GM23338 (cell line): Measurements from ENCODE around the gene NAPSA.

Experiments used
- CREB1 ChIP-seq: fragments of 250-450 bp; sonication (Bioruptor Pico); IDR thresholded peaks from 2 replicates; pipeline ENCODE4 v1.5.0; 2020; ENCODE audit warnings: low read depth, mild to moderate bottlenecking, moderate library complexity
- EZH2 ChIP-seq: fragments of 200-600 bp; sonication (generic); IDR thresholded peaks from one replicate; pipeline ENCODE4 v1.8.0; 2017; ENCODE audit warnings: antibody characterized with exemption, mild to moderate bottlenecking, low read depth; ENCODE audit not compliant: unreplicated experiment
- EZH2phosphoT487 ChIP-seq: fragments of 200-600 bp; sonication (generic); IDR thresholded peaks from one replicate; pipeline ENCODE4 v1.8.1; 2018; ENCODE audit warnings: antibody characterized with exemption; ENCODE audit not compliant: unreplicated experiment
- JUNB ChIP-seq: IDR thresholded peaks from one replicate; pipeline ENCODE4 v1.6.1; 2016; ENCODE audit warnings: antibody characterized with exemption; ENCODE audit not compliant: unreplicated experiment
- NANOG ChIP-seq: IDR thresholded peaks from 2 replicates; pipeline ENCODE4 v1.6.1; 2016; ENCODE audit warnings: antibody characterized with exemption, borderline replicate concordance
- POLR2AphosphoS5 ChIP-seq: IDR thresholded peaks from 2 replicates; pipeline ENCODE4 v1.6.1; 2016; ENCODE audit warnings: antibody characterized with exemption, low read depth
- STAT1 ChIP-seq: IDR thresholded peaks from one replicate; pipeline ENCODE4 v1.6.1; 2016; ENCODE audit warnings: antibody characterized with exemption; ENCODE audit not compliant: unreplicated experiment
- ZNF114 ChIP-seq: fragments of 250-450 bp; sonication (Bioruptor Pico); IDR thresholded peaks from 2 replicates; pipeline ENCODE4 v1.5.0; 2020; ENCODE audit warnings: mild to moderate bottlenecking, moderate library complexity
- TF ChIP-seq, protein P1 (sequence below), 2 experiments: fragments of 200-600 bp in 1 of 2; sonication (generic) in 1 of 2; conservative IDR thresholded peaks; 2 replicates each; pipeline versions ENCODE4 v1.5.1 to v1.6.1; 2016 to 2017; ENCODE audit warnings: antibody characterized with exemption in 2 of 2, low read depth in 2 of 2, mild to moderate bottlenecking in 2 of 2, moderate library complexity in 1 of 2
- TF ChIP-seq, protein P2 (sequence below): IDR thresholded peaks from one replicate; pipeline ENCODE4 v1.6.1; 2018; ENCODE audit warnings: antibody characterized with exemption; ENCODE audit not compliant: unreplicated experiment
- TF ChIP-seq, protein P3 (sequence below): IDR thresholded peaks from 2 replicates; pipeline ENCODE4 v1.6.1; 2016; ENCODE audit warnings: antibody characterized with exemption

DNA sequence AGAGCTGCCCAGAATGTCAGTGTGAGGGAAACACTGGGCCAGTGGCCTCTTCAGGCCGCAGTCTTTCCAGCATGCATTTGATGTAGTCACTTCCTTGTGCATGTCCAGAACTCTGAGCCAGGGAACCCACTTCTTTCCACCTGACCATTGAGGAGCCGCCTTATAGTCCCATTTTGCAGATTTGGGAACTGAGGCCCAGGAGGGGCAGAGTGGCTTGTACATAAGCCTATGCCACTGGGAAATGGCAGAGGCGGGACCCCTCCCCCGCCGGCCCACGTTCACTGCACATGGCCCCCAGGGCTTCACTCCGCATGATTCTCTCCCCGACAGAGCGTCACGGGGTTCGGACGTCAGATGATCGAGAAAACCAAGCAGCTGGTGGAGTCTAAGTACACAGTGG is 47.7 kb upstream of the NAPSA start:
- TF ChIP-seq, protein P1, sequence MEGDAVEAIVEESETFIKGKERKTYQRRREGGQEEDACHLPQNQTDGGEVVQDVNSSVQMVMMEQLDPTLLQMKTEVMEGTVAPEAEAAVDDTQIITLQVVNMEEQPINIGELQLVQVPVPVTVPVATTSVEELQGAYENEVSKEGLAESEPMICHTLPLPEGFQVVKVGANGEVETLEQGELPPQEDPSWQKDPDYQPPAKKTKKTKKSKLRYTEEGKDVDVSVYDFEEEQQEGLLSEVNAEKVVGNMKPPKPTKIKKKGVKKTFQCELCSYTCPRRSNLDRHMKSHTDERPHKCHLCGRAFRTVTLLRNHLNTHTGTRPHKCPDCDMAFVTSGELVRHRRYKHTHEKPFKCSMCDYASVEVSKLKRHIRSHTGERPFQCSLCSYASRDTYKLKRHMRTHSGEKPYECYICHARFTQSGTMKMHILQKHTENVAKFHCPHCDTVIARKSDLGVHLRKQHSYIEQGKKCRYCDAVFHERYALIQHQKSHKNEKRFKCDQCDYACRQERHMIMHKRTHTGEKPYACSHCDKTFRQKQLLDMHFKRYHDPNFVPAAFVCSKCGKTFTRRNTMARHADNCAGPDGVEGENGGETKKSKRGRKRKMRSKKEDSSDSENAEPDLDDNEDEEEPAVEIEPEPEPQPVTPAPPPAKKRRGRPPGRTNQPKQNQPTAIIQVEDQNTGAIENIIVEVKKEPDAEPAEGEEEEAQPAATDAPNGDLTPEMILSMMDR (conservative IDR thresholded peaks at IDR 0.05; ENCODE audit: low read depth in 2 of 2) = no peak
- TF ChIP-seq JUNB (no peak), POLR2AphosphoS5 (no peak), EZH2phosphoT487 (no peak), EZH2 (no peak), ZNF114 (CRISPR knock-in tag) (no peak), NANOG (no peak), CREB1 (CRISPR knock-in tag) (no peak), STAT1 (no peak)
- TF ChIP-seq, protein P2, sequence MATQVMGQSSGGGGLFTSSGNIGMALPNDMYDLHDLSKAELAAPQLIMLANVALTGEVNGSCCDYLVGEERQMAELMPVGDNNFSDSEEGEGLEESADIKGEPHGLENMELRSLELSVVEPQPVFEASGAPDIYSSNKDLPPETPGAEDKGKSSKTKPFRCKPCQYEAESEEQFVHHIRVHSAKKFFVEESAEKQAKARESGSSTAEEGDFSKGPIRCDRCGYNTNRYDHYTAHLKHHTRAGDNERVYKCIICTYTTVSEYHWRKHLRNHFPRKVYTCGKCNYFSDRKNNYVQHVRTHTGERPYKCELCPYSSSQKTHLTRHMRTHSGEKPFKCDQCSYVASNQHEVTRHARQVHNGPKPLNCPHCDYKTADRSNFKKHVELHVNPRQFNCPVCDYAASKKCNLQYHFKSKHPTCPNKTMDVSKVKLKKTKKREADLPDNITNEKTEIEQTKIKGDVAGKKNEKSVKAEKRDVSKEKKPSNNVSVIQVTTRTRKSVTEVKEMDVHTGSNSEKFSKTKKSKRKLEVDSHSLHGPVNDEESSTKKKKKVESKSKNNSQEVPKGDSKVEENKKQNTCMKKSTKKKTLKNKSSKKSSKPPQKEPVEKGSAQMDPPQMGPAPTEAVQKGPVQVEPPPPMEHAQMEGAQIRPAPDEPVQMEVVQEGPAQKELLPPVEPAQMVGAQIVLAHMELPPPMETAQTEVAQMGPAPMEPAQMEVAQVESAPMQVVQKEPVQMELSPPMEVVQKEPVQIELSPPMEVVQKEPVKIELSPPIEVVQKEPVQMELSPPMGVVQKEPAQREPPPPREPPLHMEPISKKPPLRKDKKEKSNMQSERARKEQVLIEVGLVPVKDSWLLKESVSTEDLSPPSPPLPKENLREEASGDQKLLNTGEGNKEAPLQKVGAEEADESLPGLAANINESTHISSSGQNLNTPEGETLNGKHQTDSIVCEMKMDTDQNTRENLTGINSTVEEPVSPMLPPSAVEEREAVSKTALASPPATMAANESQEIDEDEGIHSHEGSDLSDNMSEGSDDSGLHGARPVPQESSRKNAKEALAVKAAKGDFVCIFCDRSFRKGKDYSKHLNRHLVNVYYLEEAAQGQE = no peak
- TF ChIP-seq, protein P3, sequence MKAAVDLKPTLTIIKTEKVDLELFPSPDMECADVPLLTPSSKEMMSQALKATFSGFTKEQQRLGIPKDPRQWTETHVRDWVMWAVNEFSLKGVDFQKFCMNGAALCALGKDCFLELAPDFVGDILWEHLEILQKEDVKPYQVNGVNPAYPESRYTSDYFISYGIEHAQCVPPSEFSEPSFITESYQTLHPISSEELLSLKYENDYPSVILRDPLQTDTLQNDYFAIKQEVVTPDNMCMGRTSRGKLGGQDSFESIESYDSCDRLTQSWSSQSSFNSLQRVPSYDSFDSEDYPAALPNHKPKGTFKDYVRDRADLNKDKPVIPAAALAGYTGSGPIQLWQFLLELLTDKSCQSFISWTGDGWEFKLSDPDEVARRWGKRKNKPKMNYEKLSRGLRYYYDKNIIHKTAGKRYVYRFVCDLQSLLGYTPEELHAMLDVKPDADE = no peak
